Measurements from ENCODE around the gene LRRC25.
A peak's percentile ranks its signal among the peaks of the same experiment; 100 is the strongest.
"Not testable (repeated sequence)": the region's sequence is repeated elsewhere in the genome, so short reads cannot be mapped to it uniquely, and the experiment has no call there.

Gene LRRC25

DNA sequence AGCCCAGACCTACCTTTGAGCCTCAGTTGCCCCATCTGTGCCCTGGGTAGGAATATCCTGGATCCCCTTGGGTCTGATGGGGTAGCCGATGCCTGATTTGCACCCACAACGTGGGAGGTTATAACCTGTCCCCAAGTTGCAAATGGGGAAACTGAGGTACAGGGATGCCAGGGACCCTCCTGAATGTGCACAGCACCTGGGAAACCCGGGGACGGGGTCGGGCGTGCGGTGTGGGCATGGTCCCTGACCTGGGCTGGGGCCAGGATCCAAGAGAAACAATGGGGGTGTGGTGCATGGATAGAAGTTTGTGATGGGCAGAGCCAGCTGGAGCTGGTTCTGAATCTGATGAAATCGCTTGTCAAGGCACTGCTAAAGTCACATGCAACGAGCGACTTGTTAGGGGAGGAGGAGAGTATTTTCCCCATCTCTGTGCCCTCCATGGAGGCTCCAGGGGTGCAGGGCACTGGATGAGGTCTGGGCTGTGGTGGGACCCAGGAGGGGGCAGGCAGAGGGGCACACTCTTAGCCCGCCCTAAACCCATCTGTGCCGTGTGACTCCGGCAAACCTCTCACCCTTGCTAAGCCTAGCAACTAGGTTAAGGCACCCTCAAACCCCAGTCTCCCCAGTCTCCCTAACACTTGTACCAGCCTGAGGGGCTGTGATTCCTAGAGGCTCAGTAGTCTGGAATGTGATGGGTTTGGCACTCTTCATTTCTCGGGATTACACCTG is 10.7 kb downstream of the LRRC25 start:
- TF ChIP-seq, protein P1, sequence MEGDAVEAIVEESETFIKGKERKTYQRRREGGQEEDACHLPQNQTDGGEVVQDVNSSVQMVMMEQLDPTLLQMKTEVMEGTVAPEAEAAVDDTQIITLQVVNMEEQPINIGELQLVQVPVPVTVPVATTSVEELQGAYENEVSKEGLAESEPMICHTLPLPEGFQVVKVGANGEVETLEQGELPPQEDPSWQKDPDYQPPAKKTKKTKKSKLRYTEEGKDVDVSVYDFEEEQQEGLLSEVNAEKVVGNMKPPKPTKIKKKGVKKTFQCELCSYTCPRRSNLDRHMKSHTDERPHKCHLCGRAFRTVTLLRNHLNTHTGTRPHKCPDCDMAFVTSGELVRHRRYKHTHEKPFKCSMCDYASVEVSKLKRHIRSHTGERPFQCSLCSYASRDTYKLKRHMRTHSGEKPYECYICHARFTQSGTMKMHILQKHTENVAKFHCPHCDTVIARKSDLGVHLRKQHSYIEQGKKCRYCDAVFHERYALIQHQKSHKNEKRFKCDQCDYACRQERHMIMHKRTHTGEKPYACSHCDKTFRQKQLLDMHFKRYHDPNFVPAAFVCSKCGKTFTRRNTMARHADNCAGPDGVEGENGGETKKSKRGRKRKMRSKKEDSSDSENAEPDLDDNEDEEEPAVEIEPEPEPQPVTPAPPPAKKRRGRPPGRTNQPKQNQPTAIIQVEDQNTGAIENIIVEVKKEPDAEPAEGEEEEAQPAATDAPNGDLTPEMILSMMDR (IDR thresholded peaks at IDR 0.05; ENCODE audit: low read depth, low read length): no peak
- peak overlapping the region; percentile 74 for H3K4me3 ChIP-seq (ENCODE audit: low read depth, low read length)

DNA sequence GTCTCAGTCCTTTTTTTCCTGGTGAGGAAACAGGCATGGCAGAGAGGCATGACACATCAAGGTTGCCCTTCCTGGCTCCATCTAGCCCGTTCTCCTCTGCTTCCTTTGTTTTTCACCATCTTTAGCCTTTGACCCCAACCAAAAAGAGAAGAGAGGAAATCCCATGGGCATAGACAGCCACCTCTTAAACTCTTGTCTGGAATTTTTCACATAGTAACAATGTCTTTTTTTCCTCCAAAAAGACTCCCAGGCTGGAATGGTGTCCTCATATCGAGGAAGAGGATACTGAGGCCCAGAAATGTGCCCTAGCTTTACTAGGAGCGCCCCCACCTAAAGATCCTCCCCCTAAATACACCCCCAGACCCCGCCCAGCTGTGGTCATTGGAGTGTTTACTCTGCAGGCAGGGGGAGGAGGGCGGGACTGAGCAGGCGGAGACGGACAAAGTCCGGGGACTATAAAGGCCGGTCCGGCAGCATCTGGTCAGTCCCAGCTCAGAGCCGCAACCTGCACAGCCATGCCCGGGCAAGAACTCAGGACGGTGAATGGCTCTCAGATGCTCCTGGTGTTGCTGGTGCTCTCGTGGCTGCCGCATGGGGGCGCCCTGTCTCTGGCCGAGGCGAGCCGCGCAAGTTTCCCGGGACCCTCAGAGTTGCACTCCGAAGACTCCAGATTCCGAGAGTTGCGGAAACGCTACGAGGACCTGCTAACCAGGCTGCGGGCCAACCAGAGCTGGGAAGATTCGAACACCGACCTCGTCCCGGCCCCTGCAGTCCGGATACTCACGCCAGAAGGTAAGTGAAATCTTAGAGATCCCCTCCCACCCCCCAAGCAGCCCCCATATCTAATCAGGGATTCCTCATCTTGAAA is 11.5 kb downstream of the LRRC25 start, which contains the start of gene GDF15:
Gene GDF15, plus strand, starts transcription at position 484 of the 868 bp plus-strand sequence. Its CDS starts 32 bp downstream, at position 516.
- TF ChIP-seq, protein P1 (IDR thresholded peaks at IDR 0.05; ENCODE audit: low read depth, low read length): peak; percentile 77
- H3K4me3 ChIP-seq (ENCODE audit: low read depth, low read length): peak within 1 kb of the TSS; percentile 74

- H3K4me3 ChIP-seq (ENCODE audit: low read depth, low read length): no peak overlapping the region
- TF ChIP-seq, protein P1 (IDR thresholded peaks at IDR 0.05; ENCODE audit: low read depth, low read length): no peak
Measured at GRCh38 chr19:18385359-18385674, 12.1 kb downstream of the LRRC25 start.

GRCh38 chr19:18384775-18385174 is 12.6 kb downstream of the LRRC25 start:
- no peak overlapping the region for H3K4me3 ChIP-seq (ENCODE audit: low read depth, low read length)
- TF ChIP-seq, protein P1 (IDR thresholded peaks at IDR 0.05; ENCODE audit: low read depth, low read length): no peak

DNA sequence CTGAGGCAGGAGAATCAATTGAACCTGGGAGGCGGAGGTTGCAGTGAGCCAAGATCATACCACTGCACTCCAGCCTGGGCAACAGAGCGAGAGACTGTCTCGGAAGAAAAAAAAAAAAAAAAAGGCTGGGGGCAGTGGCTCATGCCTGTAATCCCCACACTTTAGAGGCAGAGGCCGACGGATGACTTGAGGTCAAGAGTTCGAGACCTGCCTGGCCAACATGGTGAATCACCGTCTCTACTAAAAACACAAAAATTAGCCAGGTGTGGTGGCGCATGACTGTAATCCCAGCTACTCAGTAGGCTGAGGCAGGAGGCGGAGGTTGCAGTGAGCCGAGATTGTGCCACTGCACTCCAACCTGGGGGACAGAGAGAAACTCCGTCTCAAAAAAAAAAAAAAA is 13.8 kb downstream of the LRRC25 start:
- not testable (repeated sequence) for H3K4me3 ChIP-seq (ENCODE audit: low read depth, low read length)

- TF ChIP-seq, protein P1 (IDR thresholded peaks at IDR 0.05; ENCODE audit: low read depth, low read length): no peak
- no peak overlapping the region for H3K4me3 ChIP-seq (ENCODE audit: low read depth, low read length)
Measured at GRCh38 chr19:18380843-18381242, 16.6 kb downstream of the LRRC25 start.

DNA sequence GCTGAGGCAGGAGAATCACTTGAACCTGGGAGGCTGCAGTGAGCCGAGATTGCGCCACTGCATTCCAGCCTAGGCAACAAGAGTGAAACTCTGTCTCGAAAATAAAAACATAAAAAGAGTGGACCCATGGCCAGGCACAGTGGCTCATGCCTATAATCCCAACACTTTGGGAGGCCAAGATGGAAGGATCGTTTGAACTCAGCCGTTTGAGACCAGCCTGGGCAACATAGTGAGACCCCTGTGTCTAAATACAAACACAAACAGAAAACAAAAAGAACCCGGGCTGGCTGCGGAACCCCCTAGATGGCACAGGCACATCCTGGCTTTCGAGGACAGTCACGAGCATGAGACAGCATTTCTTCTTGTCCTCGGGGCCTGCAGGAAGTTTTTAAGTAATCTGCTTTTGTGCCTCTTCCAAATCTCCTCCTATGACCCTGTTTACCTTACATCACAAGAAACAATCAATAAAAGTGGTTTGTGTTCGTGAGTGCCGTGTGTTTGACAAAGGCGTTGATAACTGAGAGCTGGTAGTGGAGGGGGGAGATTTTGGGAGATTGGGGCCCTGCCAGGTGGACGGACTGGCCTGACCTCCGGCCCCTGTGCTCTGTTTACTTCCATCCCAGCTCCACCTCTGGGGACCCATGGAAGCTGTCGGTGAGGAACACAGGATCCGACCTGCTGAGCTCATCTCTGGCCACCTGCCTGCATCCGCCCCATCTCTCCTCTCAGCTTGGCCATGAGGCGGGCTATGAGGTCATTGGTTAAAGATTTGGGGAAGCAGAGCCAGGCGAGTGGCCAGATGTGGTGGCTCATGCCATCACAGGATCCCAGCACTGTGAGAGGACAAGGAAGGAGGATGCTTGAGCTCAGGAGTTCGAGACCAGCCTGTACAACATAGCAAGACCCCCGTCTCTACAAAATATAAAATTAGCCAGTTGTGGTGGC is 17.3 kb downstream of the LRRC25 start:
- TF ChIP-seq, protein P1 (IDR thresholded peaks at IDR 0.05; ENCODE audit: low read depth, low read length): no peak
- no peak overlapping the region for H3K4me3 ChIP-seq (ENCODE audit: low read depth, low read length)

Data from WI38 (cell line).